ENCODE data around the gene PLEKHG5.

GRCh38 chr1:6521536-6521935 is 30.1 kb upstream of the PLEKHG5 start:
- no peak for TF ChIP-seq CTCF (IDR thresholded peaks at IDR 0.05)
- no peak for TF ChIP-seq POLR2A (IDR thresholded peaks at IDR 0.05)

All from right lobe of liver (tissue), 4 donors.